Nephron (organoid): ENCODE data around the gene ARFGAP3.

Experiments
- H3K27ac Mint-ChIP-seq, 3 experiments: 2 replicates each; pipeline ENCODE4 v1.8.0; 2020; ENCODE audit warnings: mixed read lengths in 3 of 3, mild to moderate bottlenecking in 2 of 3, moderate library complexity in 1 of 3
- H3K27me3 Mint-ChIP-seq: 2 replicates; pipeline ENCODE4 v1.8.0; 2021; ENCODE audit warnings: low read depth, mild to moderate bottlenecking, moderate library complexity, mixed read lengths
- H3K36me3 Mint-ChIP-seq: 2 replicates; pipeline ENCODE4 v1.8.0; 2020; ENCODE audit warnings: low read depth, mixed read lengths
- H3K4me1 Mint-ChIP-seq: 2 replicates; pipeline ENCODE4 v1.8.0; 2020; ENCODE audit warnings: mixed read lengths
- H3K4me3 Mint-ChIP-seq, 3 experiments: 2 replicates each; pipeline ENCODE4 v1.8.0; 2020; ENCODE audit warnings: mild to moderate bottlenecking in 3 of 3, mixed read lengths in 3 of 3, moderate library complexity in 2 of 3
- H3K9me3 Mint-ChIP-seq: 2 replicates; pipeline ENCODE4 v1.8.0; 2020; ENCODE audit warnings: mixed read lengths
- TF ChIP-seq, protein P1 (sequence below), 3 experiments: fragments of 200-600 bp; sonication (generic); IDR thresholded peaks; one replicate each; pipeline ENCODE4 v1.5.0; 2021; ENCODE audit warnings: antibody characterized with exemption in 3 of 3; ENCODE audit not compliant: unreplicated experiment in 3 of 3

Gene ARFGAP3

DNA sequence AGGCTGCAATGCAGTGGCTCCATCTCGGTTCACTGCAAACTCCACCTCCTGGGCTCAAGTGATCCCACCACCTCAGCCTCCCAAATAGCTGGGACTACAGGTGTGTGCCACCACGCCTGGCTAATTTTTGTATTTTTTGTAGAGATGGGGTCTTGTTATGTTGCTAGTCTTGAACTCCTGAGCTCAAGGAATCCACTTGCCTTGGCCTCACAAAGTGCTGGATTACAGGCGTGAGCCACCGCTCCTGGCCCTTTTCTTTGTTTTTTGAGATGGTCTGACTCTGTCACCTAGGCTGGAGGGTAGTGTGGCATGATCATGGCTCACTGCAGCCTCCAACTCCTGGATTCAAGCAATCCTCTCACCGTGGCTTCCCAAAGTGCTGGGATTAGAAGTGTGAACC lies 21.0 kb downstream of the ARFGAP3 start:
- Mint-ChIP-seq H3K9me3 (no peaks in the 10 kb centered on the region), H3K36me3 (peaks cover 55% of the 10 kb centered on the region), H3K4me1 (no peaks in the 10 kb centered on the region), H3K4me3 (no peak overlapping the region), H3K27me3 (no peaks in the 10 kb centered on the region), H3K27ac (no peak overlapping the region)
- TF ChIP-seq, protein P1, sequence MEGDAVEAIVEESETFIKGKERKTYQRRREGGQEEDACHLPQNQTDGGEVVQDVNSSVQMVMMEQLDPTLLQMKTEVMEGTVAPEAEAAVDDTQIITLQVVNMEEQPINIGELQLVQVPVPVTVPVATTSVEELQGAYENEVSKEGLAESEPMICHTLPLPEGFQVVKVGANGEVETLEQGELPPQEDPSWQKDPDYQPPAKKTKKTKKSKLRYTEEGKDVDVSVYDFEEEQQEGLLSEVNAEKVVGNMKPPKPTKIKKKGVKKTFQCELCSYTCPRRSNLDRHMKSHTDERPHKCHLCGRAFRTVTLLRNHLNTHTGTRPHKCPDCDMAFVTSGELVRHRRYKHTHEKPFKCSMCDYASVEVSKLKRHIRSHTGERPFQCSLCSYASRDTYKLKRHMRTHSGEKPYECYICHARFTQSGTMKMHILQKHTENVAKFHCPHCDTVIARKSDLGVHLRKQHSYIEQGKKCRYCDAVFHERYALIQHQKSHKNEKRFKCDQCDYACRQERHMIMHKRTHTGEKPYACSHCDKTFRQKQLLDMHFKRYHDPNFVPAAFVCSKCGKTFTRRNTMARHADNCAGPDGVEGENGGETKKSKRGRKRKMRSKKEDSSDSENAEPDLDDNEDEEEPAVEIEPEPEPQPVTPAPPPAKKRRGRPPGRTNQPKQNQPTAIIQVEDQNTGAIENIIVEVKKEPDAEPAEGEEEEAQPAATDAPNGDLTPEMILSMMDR (IDR thresholded peaks at IDR 0.05; ENCODE audit: unreplicated experiment in 3 of 3): no peak

- H3K4me3 Mint-ChIP-seq: no peak overlapping the region
- no peak overlapping the region for H3K27ac Mint-ChIP-seq
- TF ChIP-seq, protein P1 (IDR thresholded peaks at IDR 0.05; ENCODE audit: unreplicated experiment in 3 of 3): no peak
- no peaks in the 10 kb centered on the region for H3K27me3 Mint-ChIP-seq
- H3K36me3 Mint-ChIP-seq: peaks cover 52% of the 10 kb centered on the region
- no peaks in the 10 kb centered on the region for H3K9me3 Mint-ChIP-seq
- H3K4me1 Mint-ChIP-seq: no peaks in the 10 kb centered on the region
Measured at GRCh38 chr22:42834177-42834949, 22.7 kb downstream of the ARFGAP3 start.

GRCh38 chr22:42833104-42833503 lies 24.0 kb downstream of the ARFGAP3 start:
- Mint-ChIP-seq H3K27ac (no peak overlapping the region), H3K4me1 (no peaks in the 10 kb centered on the region), H3K27me3 (no peaks in the 10 kb centered on the region), H3K9me3 (no peaks in the 10 kb centered on the region), H3K36me3 (peaks cover 56% of the 10 kb centered on the region), H3K4me3 (no peak overlapping the region)
- TF ChIP-seq, protein P1 (IDR thresholded peaks at IDR 0.05; ENCODE audit: unreplicated experiment in 3 of 3): no peak

DNA sequence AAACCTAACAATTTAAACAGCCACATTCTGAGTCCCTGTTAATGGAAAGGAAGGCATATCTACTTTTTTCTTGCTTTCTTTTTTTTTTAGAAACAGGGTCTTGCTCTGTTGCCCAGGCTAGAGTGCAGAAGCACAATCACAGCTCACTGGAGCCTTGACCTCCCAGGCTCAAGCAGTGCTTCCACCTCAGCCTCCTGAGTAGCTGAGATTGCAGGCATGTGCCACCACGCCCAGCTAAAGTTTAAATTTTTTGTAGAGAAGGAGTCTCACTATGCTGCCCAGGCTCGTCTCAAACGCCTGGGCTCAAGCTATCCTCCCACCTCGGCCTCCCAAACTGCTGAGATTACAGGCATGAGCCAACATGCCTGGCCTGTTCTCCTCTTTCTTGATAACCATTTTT lies 25.4 kb downstream of the ARFGAP3 start:
- TF ChIP-seq, protein P1 (IDR thresholded peaks at IDR 0.05; ENCODE audit: unreplicated experiment in 3 of 3): no peak
- no peaks in the 10 kb centered on the region for H3K4me1 Mint-ChIP-seq
- H3K27me3 Mint-ChIP-seq: no peaks in the 10 kb centered on the region
- no peak overlapping the region for H3K27ac Mint-ChIP-seq
- H3K9me3 Mint-ChIP-seq: no peaks in the 10 kb centered on the region
- H3K4me3 Mint-ChIP-seq: no peak overlapping the region
- peaks cover 61% of the 10 kb centered on the region for H3K36me3 Mint-ChIP-seq

- Mint-ChIP-seq H3K9me3 (no peaks in the 10 kb centered on the region), H3K4me1 (no peaks in the 10 kb centered on the region), H3K4me3 (no peak overlapping the region), H3K27ac (no peak overlapping the region), H3K27me3 (no peaks in the 10 kb centered on the region), H3K36me3 (peaks cover 53% of the 10 kb centered on the region)
- TF ChIP-seq, protein P1 (IDR thresholded peaks at IDR 0.05; ENCODE audit: unreplicated experiment in 3 of 3): no peak
Measured at GRCh38 chr22:42830161-42830560, 26.9 kb downstream of the ARFGAP3 start.

GRCh38 chr22:42829302-42829701 lies 27.8 kb downstream of the ARFGAP3 start:
- H3K27me3 Mint-ChIP-seq: no peaks in the 10 kb centered on the region
- TF ChIP-seq, protein P1 (IDR thresholded peaks at IDR 0.05; ENCODE audit: unreplicated experiment in 3 of 3): no peak
- H3K36me3 Mint-ChIP-seq: peaks cover 50% of the 10 kb centered on the region
- H3K4me1 Mint-ChIP-seq: no peaks in the 10 kb centered on the region
- no peak overlapping the region for H3K27ac Mint-ChIP-seq
- H3K4me3 Mint-ChIP-seq: no peak overlapping the region
- no peaks in the 10 kb centered on the region for H3K9me3 Mint-ChIP-seq
